ENCODE measurements around the gene NOP53. TPM values are rescaled to one million over a fixed set of nuclear protein-coding genes. Genes with fewer than 3 reads are reported as not detected.

NOP53 gene
- total and polyA plus RNA-seq, 2 of the 13 experiments (the other 11 are each of a cell fraction or from before 2014, with no cell fraction given), result 53.9 to 141 TPM

- no peaks in the 10 kb centered on the region for H3K79me2 ChIP-seq (ENCODE audit: insufficient read depth, low read length)
- ATAC-seq, result peak; percentile 70
- H2AFZ ChIP-seq (ENCODE audit: low read length), result no peak overlapping the region
- FAIRE-seq, result peak; percentile 37
- H3K9ac ChIP-seq (ENCODE audit: insufficient read depth, low read depth, low read length), result no peak overlapping the region
- H3K4me2 ChIP-seq (ENCODE audit: low read depth, low read length), result no peak overlapping the region
- H3K36me3 ChIP-seq (replicated peaks in 1 of 2; ENCODE audit: control insufficient read depth in 1 of 2, insufficient read depth in 2 of 2, low read length in 2 of 2), result peaks cover 1 to 5% of the 10 kb centered on the region in 2 experiments; a peak in 2 of 5 replicates
- no peaks in the 10 kb centered on the region for H3K27me3 ChIP-seq (ENCODE audit: control insufficient read depth in 1 of 2, insufficient read depth in 2 of 2, low read length in 2 of 2)
- ChIA-PET CTCF (ENCODE audit: low intra/inter-chr PET ratio, low total read pairs) (interaction anchor here (1.2 to 3.6 kb wide), 3 partner anchors 8 to 263 kb away, joined by 3 to 28 read pairs (median 11); no protein-coding TSS in a partner anchor), POLR2A (interaction anchor here (0.8 kb wide), 1 partner anchor 44 kb away, joined by 3 read pairs; no protein-coding TSS in a partner anchor)
- intact Hi-C loops (cut with micrococcal nuclease; ENCODE audit: unreplicated experiment) (loop anchor here (1.0 to 2.0 kb wide), 3 partner anchors 44 to 187 kb away; no protein-coding TSS in a partner anchor), in situ Hi-C loops (cut with HindIII; ENCODE audit: extremely low pct_ligation_motif_present, low pct_unique_long_range_greater_than_20kb) (loop anchor here (5.0 to 10.0 kb wide), 4 partner anchors 95 to 262 kb away; partner anchors contain the start of genes BICRA and NAPA)
- peak; percentile 28 for DNase-seq (ENCODE audit: low spot score)
- 53% methylated on average over 7 of the region's 9 CpGs for WGBS (ENCODE audit: low lambda C conversion rate)
- H3K4me1 ChIP-seq (ENCODE audit: insufficient read depth, low read length), result peaks cover 4% of the 10 kb centered on the region; the same call in 1 of the 2 replicates
- no peak overlapping the region for H3K27ac ChIP-seq (ENCODE audit: extremely low read length, insufficient read depth, low read length)
- no peaks in the 10 kb centered on the region for H3K9me3 ChIP-seq (ENCODE audit: low read length)
- no peaks in the 10 kb centered on the region for H4K20me1 ChIP-seq (ENCODE audit: insufficient read depth, low read length)
- no TSS peak for BruUV-seq (replicated peaks)
- no peak overlapping the region for H3K4me3 ChIP-seq (replicated peaks in 1 of 3; ENCODE audit: insufficient read depth in 1 of 3, low read depth in 2 of 3, low read length in 3 of 3)
- no peak for TF ChIP-seq KLF13 (CRISPR knock-in tag; IDR thresholded peaks at IDR 0.05)
- TF ChIP-seq CAMTA2 (CRISPR knock-in tag; IDR thresholded peaks at IDR 0.05; ENCODE audit: borderline replicate concordance), result no peak
- TF ChIP-seq NRL (CRISPR knock-in tag; IDR thresholded peaks at IDR 0.05; ENCODE audit: borderline replicate concordance), result no peak
- TF ChIP-seq ZNF710 (CRISPR knock-in tag; IDR thresholded peaks at IDR 0.05; ENCODE audit: borderline replicate concordance), result no peak
- TF ChIP-seq NR2F6 (IDR thresholded peaks at IDR 0.05), result no peak
- peak; percentile 44; the same call in 1 of the 2 replicates for TF ChIP-seq NR2F6 (CRISPR knock-in tag; IDR thresholded peaks at IDR 0.05)
- TF ChIP-seq TFDP1 (CRISPR knock-in tag; IDR thresholded peaks at IDR 0.05; ENCODE audit: borderline replicate concordance), result no peak
- no peak for TF ChIP-seq ZNF773 (CRISPR knock-in tag; IDR thresholded peaks at IDR 0.05; ENCODE audit: borderline replicate concordance)
- peak; percentile 81 for TF ChIP-seq RAD21 (CRISPR knock-in tag; IDR thresholded peaks at IDR 0.05)
- no peak for TF ChIP-seq ELK4 (CRISPR knock-in tag; IDR thresholded peaks at IDR 0.05; ENCODE audit: borderline replicate concordance)
- no peak for TF ChIP-seq HDAC6 (IDR thresholded peaks at IDR 0.05; ENCODE audit: low read depth, low read length)
- peak; percentile 90 for TF ChIP-seq CTCF (CRISPR knock-in tag; IDR thresholded peaks at IDR 0.05)
- 0 out of 2 replicates have a peak, but pooled peaks have one; percentile 12 for TF ChIP-seq HNF1B (CRISPR knock-in tag; IDR thresholded peaks at IDR 0.05)
- no peak for TF ChIP-seq LCORL (IDR thresholded peaks at IDR 0.05)
- TF ChIP-seq LCORL (CRISPR knock-in tag; IDR thresholded peaks at IDR 0.05), result no peak
- TF ChIP-seq ZNF878 (CRISPR knock-in tag; IDR thresholded peaks at IDR 0.05), result no peak
- TF ChIP-seq STAG1 (CRISPR knock-in tag; IDR thresholded peaks at IDR 0.05), result peak; percentile 76
Observed at GRCh38 chr19:47699360-47699917, 45.9 kb upstream of the NOP53 start.
